Activated T-cell treated with anti-CD3 and anti-CD28 coated beads, Interleukin-2, amount 50 U/mL, for 1 hour (primary cell): ENCODE data around the gene ADAM12.

Experiments
- DNase-seq: peaks from one replicate; pipeline ENCODE4 v3.0.0-alpha.2; 2020

Gene ADAM12

GRCh38 chr10:126387931-126388911, at the start of gene ADAM12:
ADAM12 (minus strand) TSS chr10:126388477; CDS start chr10:126388145, 332 bp downstream.
- DNase-seq, result no peak

DNA sequence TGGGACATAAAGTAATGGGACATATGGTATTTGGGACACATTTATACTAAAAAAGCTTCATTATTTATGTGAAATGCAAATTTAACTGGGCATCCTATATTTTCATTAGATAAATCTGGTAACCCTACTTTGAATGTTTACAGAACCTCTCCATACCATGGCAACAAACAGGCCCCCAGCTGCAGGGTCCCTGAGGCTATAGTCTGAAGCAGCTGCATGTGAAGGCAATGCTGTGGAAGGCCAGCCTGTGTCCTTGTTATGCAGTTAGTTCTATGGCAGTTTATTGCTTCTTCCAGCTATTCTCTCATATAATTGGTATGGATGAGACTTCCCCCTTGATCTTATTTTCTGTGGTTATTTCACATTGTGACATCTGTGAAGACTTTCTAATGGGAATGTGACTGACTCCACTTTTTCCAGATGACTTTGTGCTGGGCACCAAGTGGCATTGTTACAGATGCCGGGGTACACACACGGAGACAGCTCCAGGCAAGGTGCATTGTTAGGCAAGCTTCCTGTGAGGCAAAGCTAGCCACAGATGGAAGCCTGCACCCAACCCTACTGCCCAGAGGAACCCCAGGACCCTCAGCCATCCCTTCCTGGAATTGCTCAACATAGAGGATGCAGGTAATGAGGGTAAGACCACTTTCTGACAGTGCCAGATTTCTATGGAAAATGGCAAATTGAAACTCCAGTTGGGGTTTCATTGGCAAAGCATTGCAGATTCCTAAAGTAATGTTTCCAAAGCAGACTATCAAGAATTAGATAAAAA, 49.5 kb upstream of the ADAM12 start:
- DNase-seq, result no peak

DNA sequence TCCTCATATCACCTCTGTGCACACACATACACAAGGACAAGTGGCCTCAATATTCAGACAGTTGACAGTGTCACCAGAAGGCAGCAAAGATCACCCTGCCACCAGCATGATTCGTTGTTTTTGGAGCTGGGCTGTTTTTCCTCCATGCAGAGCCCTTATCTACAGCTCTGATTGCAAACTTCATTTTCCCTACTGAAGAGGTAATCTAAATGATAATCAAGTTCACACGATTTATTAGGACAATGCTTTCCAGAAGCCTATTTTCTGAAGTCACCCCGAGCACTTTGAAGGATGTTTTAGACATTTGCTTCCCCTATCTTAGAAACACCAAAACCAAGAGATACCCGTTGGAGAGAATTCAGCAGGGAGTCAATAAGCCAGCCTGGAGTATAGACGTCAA, 46.0 kb upstream of the ADAM12 start:
- DNase-seq, result no peak

GRCh38 chr10:126433351-126433750, 45.1 kb upstream of the ADAM12 start:
- DNase-seq, result no peak

GRCh38 chr10:126432507-126432906, 44.2 kb upstream of the ADAM12 start:
- no peak for DNase-seq

DNA sequence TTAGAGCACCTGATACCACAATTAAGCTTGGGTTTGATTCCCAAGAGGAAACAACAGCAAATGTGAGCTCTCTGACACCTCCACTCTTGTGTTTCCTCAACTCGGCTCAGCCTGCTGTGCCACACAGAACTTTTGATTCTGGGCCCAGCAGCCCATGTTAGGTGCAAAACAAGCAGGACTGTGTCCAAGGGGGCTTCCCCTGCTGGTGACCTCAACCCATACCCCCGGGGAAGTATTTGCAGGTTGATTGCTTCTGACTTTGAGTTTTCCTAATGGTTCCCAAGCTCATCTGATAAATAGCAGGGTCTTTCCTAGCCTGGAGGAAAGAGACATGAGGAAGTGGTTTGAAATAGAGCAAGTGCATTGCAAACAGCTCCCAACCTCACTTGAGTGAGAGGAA, 43.5 kb upstream of the ADAM12 start:
- DNase-seq, result no peak

DNA sequence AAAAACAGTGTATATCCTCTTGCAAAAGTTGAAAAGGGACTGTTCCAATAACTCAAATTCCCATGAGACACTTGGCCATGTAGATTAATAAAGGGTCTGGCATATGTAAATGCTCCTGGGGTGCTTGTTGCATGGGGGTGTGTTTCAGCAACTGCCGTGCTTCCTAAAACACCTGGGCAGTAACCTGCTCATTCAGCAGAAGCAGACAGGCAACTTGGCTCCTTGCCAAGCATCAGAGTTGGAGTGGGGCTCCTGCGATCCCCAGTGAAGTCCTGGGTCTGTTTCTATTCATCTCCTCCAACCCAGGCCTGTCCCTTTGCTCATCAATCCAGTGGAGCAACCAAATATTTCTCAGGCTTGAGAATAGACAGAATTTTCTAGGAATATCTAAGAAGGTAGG, 42.2 kb upstream of the ADAM12 start:
- DNase-seq, result no peak

DNA sequence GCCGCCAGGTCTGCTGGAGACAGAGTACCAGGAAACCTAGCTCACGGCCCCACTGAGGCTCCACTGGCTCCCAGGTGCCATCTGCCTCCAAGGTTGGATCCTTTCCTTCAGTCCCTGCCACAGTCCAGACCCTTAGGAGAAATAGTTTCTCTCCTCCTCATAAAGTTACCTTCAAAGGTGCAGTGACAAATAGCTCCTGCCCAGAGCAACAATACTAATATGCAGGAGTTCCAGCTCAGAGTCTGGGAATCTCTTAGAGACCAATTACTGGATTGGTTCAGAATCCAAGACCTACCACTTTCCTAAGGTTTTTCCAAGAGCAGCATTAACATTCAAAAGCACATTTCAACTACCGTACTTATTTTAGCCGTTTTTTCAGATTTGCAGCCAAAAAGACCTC, 41.0 kb upstream of the ADAM12 start:
- no peak for DNase-seq

DNA sequence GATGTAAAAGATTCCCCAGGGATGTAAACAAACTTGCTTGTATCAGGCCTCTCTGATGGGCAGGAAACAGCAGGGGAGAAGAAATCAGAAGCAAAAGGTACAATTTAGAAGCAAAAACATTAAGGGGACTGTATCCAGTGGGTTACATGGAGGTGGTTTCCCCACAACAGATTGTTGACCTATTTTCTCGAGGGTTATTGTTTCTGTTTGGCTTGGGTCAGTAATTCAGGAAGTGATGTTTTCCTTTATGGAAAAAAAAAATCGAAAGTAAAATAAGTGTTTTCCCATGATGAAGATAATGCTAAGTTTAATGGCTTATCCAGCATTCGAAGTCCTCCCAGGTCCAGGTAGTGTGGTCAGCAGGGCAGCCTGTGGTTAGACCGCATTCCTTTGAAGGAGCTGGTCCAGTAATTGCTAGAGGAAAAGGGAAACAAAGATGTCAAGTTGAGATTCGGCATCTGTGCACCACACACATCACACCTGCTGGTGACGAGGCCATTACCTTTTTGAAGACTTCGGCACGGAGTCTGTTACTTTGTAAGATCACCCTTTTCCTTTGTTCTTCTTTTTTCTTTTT, 37.3 kb upstream of the ADAM12 start:
- no peak for DNase-seq

DNA sequence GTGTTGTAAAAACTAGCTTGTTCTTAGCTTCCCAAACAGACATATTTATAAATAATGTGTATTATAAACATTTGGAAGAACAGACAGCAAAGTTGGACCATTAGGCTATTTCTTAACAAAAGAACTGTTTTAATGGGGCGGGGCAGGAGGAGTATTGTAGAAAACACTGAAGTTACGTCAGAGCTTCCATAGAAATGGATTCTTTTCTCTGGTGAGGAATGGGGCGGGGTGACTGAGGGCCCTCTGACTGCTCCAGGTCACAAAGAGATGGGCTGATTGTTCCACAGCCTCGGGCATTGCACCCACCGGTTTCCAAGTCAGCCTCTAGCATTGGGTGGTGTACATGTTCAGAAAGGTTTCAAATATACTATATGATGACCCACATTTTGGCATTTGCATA, 36.8 kb upstream of the ADAM12 start:
- no peak for DNase-seq

GRCh38 chr10:126423732-126424491, 35.6 kb upstream of the ADAM12 start:
- DNase-seq, result no peak

GRCh38 chr10:126422567-126422966, 34.3 kb upstream of the ADAM12 start:
- DNase-seq, result no peak

DNA sequence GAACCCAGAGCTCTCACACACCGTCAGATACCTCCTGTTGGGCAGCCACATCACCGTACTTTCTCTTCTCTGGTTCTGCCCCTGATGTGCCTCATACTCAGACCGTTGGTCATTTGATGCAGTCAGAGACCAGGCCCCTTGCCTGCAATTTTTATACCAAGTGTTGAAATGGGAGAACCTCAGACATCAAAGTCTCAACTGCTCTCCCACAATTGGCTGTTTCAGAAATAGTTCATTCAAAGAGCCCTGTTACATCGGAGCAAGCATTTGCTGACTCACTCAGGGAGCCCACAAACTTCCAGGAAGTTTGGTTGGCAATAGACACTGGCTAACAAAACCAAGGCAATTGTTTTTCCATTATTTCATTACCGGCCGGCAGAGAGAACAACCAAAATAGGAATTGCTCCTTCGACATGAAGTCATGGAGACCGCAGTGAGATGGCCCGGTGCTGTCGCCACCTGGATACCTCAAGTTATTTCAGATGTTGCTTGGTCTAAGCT, 33.5 kb upstream of the ADAM12 start:
- no peak for DNase-seq

GRCh38 chr10:126420567-126421300, 32.5 kb upstream of the ADAM12 start:
- no peak for DNase-seq

GRCh38 chr10:126417220-126417825, 29.0 kb upstream of the ADAM12 start:
- DNase-seq, result no peak

DNA sequence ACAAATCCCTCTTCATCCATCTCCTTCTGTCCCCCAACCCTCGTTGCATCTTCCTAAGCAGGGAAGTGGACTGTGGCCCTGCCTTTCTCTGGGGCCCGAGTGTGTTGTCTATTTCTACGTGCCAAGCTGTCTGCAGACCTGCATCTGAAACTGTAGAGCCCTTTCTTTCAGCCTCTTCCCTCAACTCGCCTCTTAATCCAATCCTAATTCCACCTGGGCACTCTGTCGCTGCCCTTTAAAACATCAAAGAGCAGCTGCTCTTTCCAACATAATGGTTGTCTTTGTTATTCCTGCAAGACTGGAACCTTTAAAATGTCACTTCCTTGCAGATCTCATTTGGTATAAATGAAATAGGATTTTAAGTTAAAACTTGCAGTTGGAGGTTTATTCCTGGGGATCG, 21.5 kb upstream of the ADAM12 start:
- DNase-seq, result no peak

GRCh38 chr10:126408953-126409641, 20.8 kb upstream of the ADAM12 start:
- no peak for DNase-seq

- DNase-seq, result no peak
These were observed 19.6 kb upstream of the ADAM12 start for GRCh38 chr10:126407831-126408230.

DNA sequence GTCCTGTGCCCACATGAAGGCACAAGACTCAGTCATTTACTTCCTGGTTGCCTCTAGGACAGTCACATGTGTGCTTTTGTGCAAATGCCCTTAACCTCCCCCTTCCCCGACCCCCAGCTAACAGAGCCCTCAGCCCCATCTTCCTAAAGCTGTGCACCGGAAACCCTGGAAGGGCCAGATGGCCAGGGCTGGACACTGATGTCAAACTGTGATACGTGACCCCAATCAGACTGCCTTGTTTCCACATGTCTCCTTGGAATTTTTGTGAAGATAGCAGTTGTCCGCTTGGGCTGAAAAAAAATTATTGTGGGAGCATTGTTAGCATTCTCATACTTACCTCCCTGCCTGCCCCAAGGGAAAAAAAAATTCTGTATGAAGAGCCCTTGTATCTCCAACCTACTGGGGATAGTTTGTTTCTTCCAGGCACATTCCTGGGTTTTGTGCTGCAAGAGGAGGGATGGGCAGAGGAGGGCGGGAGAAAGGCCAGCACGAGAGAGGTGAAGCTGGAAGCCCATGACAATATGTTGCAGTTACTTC, 17.0 kb upstream of the ADAM12 start:
- no peak for DNase-seq
